GM12878 (cell line): ENCODE data around the gene PHYKPL.

ENCODE experiments used
- BCL11A ChIP-seq: IDR thresholded peaks from 2 replicates; pipeline ENCODE4 v1.6.1; 2011; ENCODE audit warnings: low read depth, low read length
- EZH2 ChIP-seq: IDR thresholded peaks from 2 replicates; pipeline ENCODE4 v1.6.1; 2012; ENCODE audit warnings: low read depth, mild to moderate bottlenecking, control low read depth, inconsistent platforms, low read length, borderline replicate concordance; ENCODE audit not compliant: control insufficient read depth
- TAF1 ChIP-seq: IDR thresholded peaks from 2 replicates; pipeline ENCODE4 v1.6.1; 2011; ENCODE audit warnings: mild to moderate bottlenecking, low read depth, low read length, borderline replicate concordance
- TF ChIP-seq, protein P1 (sequence below), 3 experiments: IDR thresholded peaks in 2 of 3; conservative IDR thresholded peaks in 1 of 3; 2 replicates each; pipeline ENCODE4 v1.5.1; 2011; ENCODE audit warnings: low read depth in 3 of 3, low read length in 3 of 3, mild to moderate bottlenecking in 3 of 3, control low read depth in 2 of 3, moderate library complexity in 2 of 3, inconsistent platforms in 1 of 3, mixed read lengths in 1 of 3; ENCODE audit not compliant: control insufficient read depth in 2 of 3, insufficient read depth in 1 of 3; ENCODE audit errors: extremely low read depth in 1 of 3

DNA sequence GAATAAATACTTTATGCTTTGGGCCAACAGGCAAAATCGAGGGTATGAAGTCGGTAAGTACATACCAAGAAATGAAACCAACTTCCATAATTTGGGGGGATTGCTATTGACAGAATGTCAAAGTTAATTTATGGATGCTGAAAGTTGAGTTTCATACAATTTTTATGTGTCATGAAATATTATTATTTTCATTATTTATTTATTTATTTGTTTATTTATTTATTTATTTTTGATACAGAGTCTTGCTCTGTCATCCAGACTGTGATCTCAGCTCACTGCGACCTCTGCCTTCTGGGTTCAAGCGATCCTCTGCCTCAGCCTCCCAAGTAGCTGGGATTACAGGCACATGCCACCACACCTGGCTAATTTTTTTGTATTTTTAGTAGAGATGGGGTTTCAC lies 40.9 kb downstream of the PHYKPL start:
- no peak for TF ChIP-seq TAF1
- TF ChIP-seq, protein P1, sequence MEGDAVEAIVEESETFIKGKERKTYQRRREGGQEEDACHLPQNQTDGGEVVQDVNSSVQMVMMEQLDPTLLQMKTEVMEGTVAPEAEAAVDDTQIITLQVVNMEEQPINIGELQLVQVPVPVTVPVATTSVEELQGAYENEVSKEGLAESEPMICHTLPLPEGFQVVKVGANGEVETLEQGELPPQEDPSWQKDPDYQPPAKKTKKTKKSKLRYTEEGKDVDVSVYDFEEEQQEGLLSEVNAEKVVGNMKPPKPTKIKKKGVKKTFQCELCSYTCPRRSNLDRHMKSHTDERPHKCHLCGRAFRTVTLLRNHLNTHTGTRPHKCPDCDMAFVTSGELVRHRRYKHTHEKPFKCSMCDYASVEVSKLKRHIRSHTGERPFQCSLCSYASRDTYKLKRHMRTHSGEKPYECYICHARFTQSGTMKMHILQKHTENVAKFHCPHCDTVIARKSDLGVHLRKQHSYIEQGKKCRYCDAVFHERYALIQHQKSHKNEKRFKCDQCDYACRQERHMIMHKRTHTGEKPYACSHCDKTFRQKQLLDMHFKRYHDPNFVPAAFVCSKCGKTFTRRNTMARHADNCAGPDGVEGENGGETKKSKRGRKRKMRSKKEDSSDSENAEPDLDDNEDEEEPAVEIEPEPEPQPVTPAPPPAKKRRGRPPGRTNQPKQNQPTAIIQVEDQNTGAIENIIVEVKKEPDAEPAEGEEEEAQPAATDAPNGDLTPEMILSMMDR (IDR thresholded peaks at IDR 0.05 in 2 of 3, conservative IDR thresholded peaks at IDR 0.05 in 1 of 3; ENCODE audit: control insufficient read depth in 2 of 3, extremely low read depth in 1 of 3, insufficient read depth in 1 of 3, low read depth in 3 of 3, low read length in 3 of 3): no peak
- no peak for TF ChIP-seq BCL11A
- TF ChIP-seq EZH2: no peak
